Measurements from ENCODE around the gene NOL3.
A peak's percentile ranks its signal among the peaks of the same experiment; 100 is the strongest.

NOL3 gene

DNA sequence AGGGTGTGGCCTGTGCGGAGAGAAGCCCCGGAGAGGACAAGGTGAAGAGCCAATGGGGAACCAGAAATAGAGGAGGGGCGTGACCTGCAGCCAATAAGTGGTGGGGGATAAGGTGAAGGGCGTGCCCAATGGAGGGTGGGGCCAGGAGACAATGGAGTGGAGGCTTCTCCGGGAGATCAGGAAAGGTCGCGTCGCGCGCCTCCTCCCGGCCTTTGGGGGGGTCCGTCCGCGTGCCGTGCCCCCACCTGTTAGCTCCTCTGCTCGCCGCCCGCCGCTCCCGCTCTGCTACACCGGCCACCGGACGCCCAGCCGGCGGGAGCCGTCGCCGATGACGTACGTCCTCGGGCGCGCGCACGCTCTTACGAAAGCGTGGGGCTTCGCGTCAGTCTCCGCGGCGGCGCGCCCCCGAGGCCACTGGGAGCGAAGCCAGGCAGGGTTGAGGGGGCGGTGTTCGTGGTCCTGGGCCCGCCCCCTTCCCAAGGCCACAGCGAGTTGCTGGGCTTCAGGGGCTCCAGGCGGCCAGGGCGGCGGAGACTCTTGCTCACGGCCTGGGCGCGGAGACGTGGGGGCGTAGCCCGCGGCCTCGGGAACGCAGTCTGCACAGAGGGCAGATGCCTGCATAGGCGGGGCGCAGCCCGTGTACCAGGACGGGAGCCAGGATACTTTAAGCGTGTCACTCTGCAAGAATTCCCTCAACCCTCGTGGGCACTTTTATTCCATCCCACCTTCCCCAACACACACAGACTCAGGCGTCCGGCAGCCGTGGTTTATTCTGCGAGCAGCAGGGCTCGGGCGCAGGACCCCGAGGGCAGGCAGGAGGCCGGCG lies 13.5 kb downstream of the NOL3 start, which contains the start of gene MATCAP1:
TSS of gene MATCAP1 (minus strand) at position 337 of the 826 bp plus-strand sequence. CDS start 3,353 bp downstream, outside the sequence.
- H3K4me3 ChIP-seq: peak within 1 kb of the TSS; percentile 85
- H3K36me3 ChIP-seq (ENCODE audit: insufficient read depth, low read length): no peaks in the 10 kb centered on the region
- H3K27ac ChIP-seq: peak within 1 kb of the TSS; percentile 85
- peak; percentile 76 for DNase-seq (ENCODE audit: low read depth, low spot score)
- TF ChIP-seq FOXP2 (optimal IDR thresholded peaks at IDR 0.05; ENCODE audit: control extremely low read depth, extremely low read length, insufficient read depth) (no peak), EZH2 (IDR thresholded peaks at IDR 0.05) (no peak), POLR2AphosphoS5 (IDR thresholded peaks at IDR 0.05; ENCODE audit: borderline replicate concordance, low read depth, low read length) (peak; percentile 15; the same call in 1 of the 2 replicates)
- H3K9me3 ChIP-seq (ENCODE audit: low read depth, low read length): no peaks in the 10 kb centered on the region
- peak within 1 kb of the TSS; percentile 83 for H3K9ac ChIP-seq (ENCODE audit: insufficient read length)

DNA sequence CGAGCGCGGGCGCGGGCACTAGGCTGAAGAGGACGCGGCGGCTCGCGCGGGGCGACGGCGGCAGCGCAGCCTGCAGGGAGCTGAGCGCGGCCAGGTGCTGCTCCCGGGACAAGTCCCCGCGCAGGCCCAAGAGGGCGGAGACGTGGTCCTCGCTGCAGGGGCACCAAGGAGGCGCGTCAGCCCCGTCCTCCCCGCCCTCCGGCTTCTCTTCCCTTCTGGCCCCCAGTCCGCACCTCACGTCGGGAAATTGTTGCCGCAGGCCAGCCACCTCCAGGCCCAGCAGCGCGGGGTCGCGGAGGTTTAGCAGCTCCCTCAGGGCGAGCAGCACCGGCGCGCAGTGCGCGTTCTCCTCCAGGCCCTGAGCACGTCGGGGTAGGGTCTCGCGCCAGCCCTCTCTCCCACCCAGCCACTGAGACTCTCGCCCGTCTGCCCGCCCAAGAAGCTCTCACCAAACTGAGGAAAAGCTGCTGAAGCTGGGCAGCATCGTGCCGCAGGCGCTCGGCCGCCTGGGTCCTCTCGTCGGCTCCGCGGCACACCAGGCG lies 14.2 kb downstream of the NOL3 start:
- peak overlapping the region; percentile 85 for H3K4me3 ChIP-seq
- H3K36me3 ChIP-seq (ENCODE audit: insufficient read depth, low read length): no peaks in the 10 kb centered on the region
- no peaks in the 10 kb centered on the region for H3K9me3 ChIP-seq (ENCODE audit: low read depth, low read length)
- no peak overlapping the region for H3K27ac ChIP-seq
- DNase-seq (ENCODE audit: low read depth, low spot score): no peak
- no peak for TF ChIP-seq FOXP2 (optimal IDR thresholded peaks at IDR 0.05; ENCODE audit: control extremely low read depth, extremely low read length, insufficient read depth)
- TF ChIP-seq POLR2AphosphoS5 (IDR thresholded peaks at IDR 0.05; ENCODE audit: borderline replicate concordance, low read depth, low read length): no peak
- TF ChIP-seq EZH2 (IDR thresholded peaks at IDR 0.05): no peak
- H3K9ac ChIP-seq (ENCODE audit: insufficient read length): no peak overlapping the region

DNA sequence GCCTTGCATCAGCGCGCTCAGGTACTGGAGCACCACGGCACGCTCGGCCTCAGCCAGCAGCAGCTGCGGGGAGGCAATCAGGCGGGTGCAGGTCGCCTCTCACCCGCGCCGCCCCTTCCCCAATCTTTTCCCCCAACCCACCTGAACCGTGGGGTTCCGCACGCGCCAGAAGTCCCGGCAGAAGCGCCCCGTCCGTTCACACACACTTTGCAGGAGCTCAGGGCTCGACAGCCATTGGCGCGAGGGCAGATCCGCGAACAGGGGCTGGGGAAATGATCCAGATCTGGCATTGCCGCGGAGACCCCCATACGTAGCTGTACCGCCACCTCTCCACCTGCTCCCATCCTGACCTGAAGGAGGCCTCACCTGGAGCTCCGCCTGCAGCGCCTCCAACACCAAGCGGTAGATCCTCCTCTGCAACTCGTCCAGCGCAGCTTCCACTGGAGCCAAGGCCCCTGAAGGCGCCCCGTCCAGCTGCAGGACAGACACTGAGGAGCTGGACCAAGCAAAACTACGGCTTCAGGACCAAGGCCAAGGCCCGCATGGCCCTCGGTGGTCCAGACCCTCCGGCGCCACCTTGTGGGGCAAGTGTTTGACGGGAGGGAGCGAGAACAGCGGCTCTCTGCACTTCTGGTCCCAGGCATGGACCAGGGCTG lies 14.8 kb downstream of the NOL3 start:
- TF ChIP-seq FOXP2 (optimal IDR thresholded peaks at IDR 0.05; ENCODE audit: control extremely low read depth, extremely low read length, insufficient read depth): no peak
- no peak for TF ChIP-seq EZH2 (IDR thresholded peaks at IDR 0.05)
- no peak for TF ChIP-seq POLR2AphosphoS5 (IDR thresholded peaks at IDR 0.05; ENCODE audit: borderline replicate concordance, low read depth, low read length)
- Histone ChIP-seq H3K36me3 (ENCODE audit: insufficient read depth, low read length) (no peaks in the 10 kb centered on the region), H3K4me3 (no peak overlapping the region), H3K9me3 (ENCODE audit: low read depth, low read length) (no peaks in the 10 kb centered on the region), H3K27ac (no peak overlapping the region), H3K9ac (ENCODE audit: insufficient read length) (no peak overlapping the region)
- DNase-seq (ENCODE audit: low read depth, low spot score): no peak

GRCh38 chr16:67185651-67186134 lies 15.4 kb downstream of the NOL3 start:
- Histone ChIP-seq H3K36me3 (ENCODE audit: insufficient read depth, low read length) (no peaks in the 10 kb centered on the region), H3K27ac (no peak overlapping the region), H3K9me3 (ENCODE audit: low read depth, low read length) (no peaks in the 10 kb centered on the region), H3K4me3 (no peak overlapping the region), H3K9ac (ENCODE audit: insufficient read length) (no peak overlapping the region)
- TF ChIP-seq POLR2AphosphoS5 (IDR thresholded peaks at IDR 0.05; ENCODE audit: borderline replicate concordance, low read depth, low read length) (no peak), EZH2 (IDR thresholded peaks at IDR 0.05) (no peak), FOXP2 (optimal IDR thresholded peaks at IDR 0.05; ENCODE audit: control extremely low read depth, extremely low read length, insufficient read depth) (no peak)
- no peak for DNase-seq (ENCODE audit: low read depth, low spot score)

DNA sequence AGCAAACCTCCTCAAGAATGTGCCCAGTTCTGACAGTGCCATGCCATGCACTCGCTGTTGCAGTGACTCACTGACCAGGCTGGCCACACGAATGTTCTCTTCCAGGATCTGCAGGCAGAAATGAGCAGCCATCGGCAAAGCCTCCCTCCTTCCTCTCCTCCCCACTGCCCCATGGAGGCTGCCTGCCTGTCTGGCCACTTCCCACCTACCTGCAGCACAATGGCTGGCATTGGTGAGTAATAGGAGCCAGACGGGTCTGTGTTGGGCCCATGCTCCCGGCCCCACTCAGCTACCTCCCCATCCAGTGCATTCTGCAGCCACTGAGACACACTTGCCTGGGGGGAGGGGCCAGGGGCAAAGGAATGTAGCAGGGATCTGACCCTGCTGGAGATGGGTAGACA lies 16.2 kb downstream of the NOL3 start:
- no peak for TF ChIP-seq EZH2 (IDR thresholded peaks at IDR 0.05)
- H3K27ac ChIP-seq: no peak overlapping the region
- H3K9ac ChIP-seq (ENCODE audit: insufficient read length): no peak overlapping the region
- no peak overlapping the region for H3K4me3 ChIP-seq
- no peaks in the 10 kb centered on the region for H3K9me3 ChIP-seq (ENCODE audit: low read depth, low read length)
- H3K36me3 ChIP-seq (ENCODE audit: insufficient read depth, low read length): no peaks in the 10 kb centered on the region
- no peak for DNase-seq (ENCODE audit: low read depth, low spot score)

DNA sequence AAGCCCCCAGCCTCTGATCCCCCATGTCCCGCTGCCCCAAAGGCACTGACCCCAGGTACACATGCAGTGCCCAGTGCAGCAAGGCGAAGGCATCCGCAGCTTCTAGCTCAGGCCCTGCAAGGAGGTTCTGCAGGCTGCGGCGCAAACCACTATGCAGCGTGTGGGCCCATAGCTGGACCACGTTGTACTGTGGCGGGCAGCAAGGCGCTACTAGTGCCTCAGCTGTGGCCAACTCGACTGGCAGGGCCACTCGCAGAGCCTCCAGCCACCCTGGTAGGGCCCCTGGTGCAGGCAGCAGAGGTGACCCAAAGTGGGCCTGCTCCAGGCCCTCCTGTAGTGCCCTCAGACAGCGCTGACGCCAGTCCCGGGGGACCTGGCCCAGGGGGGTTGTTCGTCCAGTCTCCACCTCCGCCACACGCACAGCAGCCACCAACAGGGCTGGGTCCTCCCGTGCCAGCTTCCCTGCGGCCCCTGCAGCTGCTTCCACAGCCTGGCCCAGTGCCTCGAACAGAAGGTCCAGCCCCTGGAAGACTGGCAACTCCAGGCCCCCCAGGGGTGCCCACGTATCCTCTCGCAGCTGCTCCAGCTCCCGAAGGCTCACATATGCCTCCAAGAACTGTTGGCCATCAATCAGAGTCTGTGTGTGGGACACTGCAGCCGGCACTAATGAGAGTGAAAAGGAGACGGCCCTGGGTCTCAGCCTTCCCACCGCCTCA lies 17.0 kb downstream of the NOL3 start:
- no peak for DNase-seq (ENCODE audit: low read depth, low spot score)
- no peak for TF ChIP-seq EZH2 (IDR thresholded peaks at IDR 0.05)
- no peak for TF ChIP-seq FOXP2 (optimal IDR thresholded peaks at IDR 0.05; ENCODE audit: control extremely low read depth, extremely low read length, insufficient read depth)
- TF ChIP-seq POLR2AphosphoS5 (IDR thresholded peaks at IDR 0.05; ENCODE audit: borderline replicate concordance, low read depth, low read length): no peak
- H3K27ac ChIP-seq: no peak overlapping the region
- H3K4me3 ChIP-seq: no peak overlapping the region
- H3K9me3 ChIP-seq (ENCODE audit: low read depth, low read length): no peaks in the 10 kb centered on the region
- no peaks in the 10 kb centered on the region for H3K36me3 ChIP-seq (ENCODE audit: insufficient read depth, low read length)
- no peak overlapping the region for H3K9ac ChIP-seq (ENCODE audit: insufficient read length)

DNA sequence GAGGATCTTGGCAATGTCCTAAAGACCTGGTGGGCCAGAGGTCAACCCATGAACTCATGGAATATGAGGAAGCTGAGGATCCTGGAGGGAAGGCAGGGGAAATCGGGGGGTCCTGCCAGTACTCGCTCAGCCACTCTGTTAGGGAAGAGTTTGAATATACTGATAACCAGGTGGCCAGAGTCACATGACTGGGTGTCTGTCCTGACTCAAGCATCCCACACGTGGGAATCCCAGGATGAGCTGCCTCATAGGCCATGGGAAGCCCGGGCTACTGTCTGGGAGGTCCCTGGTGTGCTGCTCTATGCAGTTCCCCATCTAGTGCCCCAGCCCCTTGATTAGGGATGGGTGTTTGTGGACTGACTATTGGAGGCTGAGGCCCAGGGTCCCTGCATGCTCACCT lies 18.0 kb downstream of the NOL3 start:
- Histone ChIP-seq H3K27ac (no peak overlapping the region), H3K4me3 (no peak overlapping the region), H3K9ac (ENCODE audit: insufficient read length) (no peak overlapping the region), H3K9me3 (ENCODE audit: low read depth, low read length) (no peaks in the 10 kb centered on the region), H3K36me3 (ENCODE audit: insufficient read depth, low read length) (no peaks in the 10 kb centered on the region)
- TF ChIP-seq EZH2 (IDR thresholded peaks at IDR 0.05) (no peak), FOXP2 (optimal IDR thresholded peaks at IDR 0.05; ENCODE audit: control extremely low read depth, extremely low read length, insufficient read depth) (no peak), POLR2AphosphoS5 (IDR thresholded peaks at IDR 0.05; ENCODE audit: borderline replicate concordance, low read depth, low read length) (no peak)
- DNase-seq (ENCODE audit: low read depth, low spot score): no peak

DNA sequence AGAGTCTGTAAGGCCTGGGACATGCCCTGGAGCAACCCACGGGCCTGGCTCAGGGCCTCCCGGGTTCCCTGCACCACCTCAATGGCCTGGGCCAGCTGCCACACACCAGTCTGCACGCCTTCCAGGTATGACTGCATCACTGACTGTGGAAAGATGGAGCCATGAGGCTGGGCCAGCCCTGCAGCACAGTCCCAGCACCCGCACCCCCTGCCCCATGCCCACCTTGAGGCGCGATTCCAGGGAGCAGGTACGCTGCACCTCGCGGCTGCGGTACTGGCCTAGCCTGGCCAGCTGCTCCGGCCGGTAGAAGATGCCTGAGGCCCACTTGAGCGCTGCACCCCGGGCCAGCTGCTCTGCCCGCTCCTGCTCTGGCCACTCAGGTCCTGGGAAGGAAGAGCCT lies 18.5 kb downstream of the NOL3 start:
- H3K9ac ChIP-seq (ENCODE audit: insufficient read length): no peak overlapping the region
- TF ChIP-seq FOXP2 (optimal IDR thresholded peaks at IDR 0.05; ENCODE audit: control extremely low read depth, extremely low read length, insufficient read depth) (no peak), POLR2AphosphoS5 (IDR thresholded peaks at IDR 0.05; ENCODE audit: borderline replicate concordance, low read depth, low read length) (no peak), EZH2 (IDR thresholded peaks at IDR 0.05) (no peak)

More for the DNA sequence above, 18.5 kb downstream of the NOL3 start:
- Histone ChIP-seq H3K4me3 (no peak overlapping the region), H3K36me3 (ENCODE audit: insufficient read depth, low read length) (no peaks in the 10 kb centered on the region), H3K27ac (no peak overlapping the region), H3K9me3 (ENCODE audit: low read depth, low read length) (no peaks in the 10 kb centered on the region)
- no peak for DNase-seq (ENCODE audit: low read depth, low spot score)
